HFF-Myc (cell line): ENCODE measurements around the gene GFI1.

Experiments
- DNase-seq: peaks from one replicate; pipeline ENCODE4 v3.0.0-alpha.2; 2011; ENCODE audit warnings: low read depth; ENCODE audit errors: extremely low read depth
- H3K4me3 ChIP-seq: replicated peaks from 2 replicates; pipeline ENCODE4 v1.5.1; 2011; ENCODE audit warnings: low read depth, mild to moderate bottlenecking, control low read depth, low read length
- TF ChIP-seq, protein P1 (sequence below): IDR thresholded peaks from 2 replicates; pipeline ENCODE4 v1.5.1; 2012; ENCODE audit warnings: mild to moderate bottlenecking, low read depth, low read length, control low read depth; ENCODE audit errors: missing control alignments

Gene GFI1

DNA sequence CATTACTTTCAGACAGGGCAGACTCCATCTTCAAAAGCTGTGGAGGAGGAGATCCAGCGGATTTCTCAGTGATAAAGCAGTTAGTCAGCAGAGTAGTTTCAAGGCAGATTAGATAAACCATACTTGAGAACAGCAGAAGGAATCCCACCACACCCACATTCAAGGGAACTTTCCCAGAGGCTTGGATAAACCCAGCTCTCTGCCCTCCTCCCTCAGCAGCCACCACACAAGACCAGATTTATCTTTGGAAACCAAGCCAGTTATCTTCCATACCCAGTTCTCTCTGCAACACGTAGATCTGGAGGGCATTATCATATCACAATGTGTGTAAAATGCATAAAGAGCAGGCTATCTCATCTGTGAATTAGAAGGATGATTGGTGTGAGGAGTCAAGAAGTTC lies 40.2 kb downstream of the GFI1 start:
- TF ChIP-seq, protein P1, sequence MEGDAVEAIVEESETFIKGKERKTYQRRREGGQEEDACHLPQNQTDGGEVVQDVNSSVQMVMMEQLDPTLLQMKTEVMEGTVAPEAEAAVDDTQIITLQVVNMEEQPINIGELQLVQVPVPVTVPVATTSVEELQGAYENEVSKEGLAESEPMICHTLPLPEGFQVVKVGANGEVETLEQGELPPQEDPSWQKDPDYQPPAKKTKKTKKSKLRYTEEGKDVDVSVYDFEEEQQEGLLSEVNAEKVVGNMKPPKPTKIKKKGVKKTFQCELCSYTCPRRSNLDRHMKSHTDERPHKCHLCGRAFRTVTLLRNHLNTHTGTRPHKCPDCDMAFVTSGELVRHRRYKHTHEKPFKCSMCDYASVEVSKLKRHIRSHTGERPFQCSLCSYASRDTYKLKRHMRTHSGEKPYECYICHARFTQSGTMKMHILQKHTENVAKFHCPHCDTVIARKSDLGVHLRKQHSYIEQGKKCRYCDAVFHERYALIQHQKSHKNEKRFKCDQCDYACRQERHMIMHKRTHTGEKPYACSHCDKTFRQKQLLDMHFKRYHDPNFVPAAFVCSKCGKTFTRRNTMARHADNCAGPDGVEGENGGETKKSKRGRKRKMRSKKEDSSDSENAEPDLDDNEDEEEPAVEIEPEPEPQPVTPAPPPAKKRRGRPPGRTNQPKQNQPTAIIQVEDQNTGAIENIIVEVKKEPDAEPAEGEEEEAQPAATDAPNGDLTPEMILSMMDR = no peak
- DNase-seq = no peak
- H3K4me3 ChIP-seq = no peak overlapping the region

DNA sequence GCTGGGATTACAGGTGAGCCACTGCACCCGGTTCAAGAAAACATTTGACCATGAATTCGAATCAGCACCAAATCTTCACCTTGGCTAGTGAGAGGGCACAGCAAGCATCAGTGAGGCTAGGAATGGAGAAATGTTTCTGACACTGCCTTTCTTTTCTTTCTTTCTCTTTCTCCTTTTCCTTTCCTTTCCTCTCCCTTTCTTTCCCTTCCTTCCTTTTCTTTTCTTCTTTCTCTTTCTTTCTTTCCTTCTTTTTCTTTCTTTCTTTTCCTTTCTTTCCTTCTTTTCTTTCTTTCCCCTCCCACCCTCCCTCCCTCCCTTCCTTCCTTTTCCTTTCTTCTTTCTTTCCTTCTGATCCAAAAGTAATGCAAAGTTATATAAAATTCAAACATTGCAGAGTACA lies 40.9 kb downstream of the GFI1 start:
- no peak for DNase-seq
- TF ChIP-seq, protein P1 = no peak
- no peak overlapping the region for H3K4me3 ChIP-seq

DNA sequence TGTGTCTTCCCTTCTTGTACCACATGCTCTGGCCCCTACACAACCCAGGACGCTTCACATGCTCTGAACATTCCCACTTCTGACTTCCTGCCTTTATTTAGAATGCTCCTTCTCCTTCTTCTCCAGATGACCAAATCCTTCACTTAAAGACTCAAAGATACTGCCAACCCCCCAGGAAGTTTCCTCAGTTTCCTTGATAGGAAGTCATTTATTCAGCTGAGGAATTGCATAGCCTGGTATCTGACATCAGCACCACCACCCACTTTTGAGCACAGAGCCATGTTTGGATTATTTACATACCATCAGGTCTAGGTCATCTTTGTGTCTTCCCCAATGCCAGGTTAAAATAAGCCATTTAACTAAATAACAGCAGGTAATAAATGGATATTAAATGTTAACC lies 42.4 kb downstream of the GFI1 start:
- no peak overlapping the region for H3K4me3 ChIP-seq
- DNase-seq = no peak
- TF ChIP-seq, protein P1 = no peak

DNA sequence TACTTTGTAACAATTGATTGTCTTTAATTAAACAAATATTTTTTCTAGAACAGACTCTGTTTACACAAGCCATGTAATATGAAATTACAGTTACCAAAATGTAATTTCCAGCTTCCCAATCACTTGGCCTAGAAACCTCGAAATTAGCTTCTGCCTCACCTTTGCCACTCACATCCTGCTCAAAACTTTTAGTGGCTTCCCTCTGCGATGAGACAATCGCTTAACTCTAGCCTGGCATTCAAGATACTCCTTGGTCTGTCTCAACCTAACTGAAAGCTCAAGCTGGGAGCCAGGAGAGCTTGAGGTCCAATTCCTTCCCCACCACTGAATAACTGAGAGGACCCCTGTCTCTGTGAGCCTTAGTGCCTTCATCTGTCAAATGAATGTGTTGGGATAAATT lies 42.8 kb downstream of the GFI1 start:
- DNase-seq = no peak
- H3K4me3 ChIP-seq = no peak overlapping the region
- TF ChIP-seq, protein P1 = no peak

DNA sequence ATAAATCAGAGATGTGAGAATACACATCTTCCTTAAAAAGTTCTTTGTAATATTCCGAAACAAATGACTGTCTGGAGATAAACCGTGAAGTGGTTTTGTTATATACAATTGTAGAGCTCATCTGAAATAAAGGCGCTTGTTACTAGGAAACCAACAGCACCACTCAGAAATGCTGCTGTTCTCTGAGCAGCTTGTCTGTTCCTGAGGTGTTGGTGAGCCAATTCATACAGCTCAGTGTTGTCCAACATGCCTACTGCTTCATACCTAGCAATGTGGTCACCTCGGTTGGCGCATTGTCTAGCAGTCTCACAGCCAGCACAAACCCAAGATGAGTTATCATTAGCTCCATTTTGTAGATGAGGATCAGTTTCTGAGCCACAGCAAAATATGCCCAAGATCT lies 44.4 kb downstream of the GFI1 start:
- TF ChIP-seq, protein P1 = no peak
- H3K4me3 ChIP-seq = no peak overlapping the region
- no peak for DNase-seq

DNA sequence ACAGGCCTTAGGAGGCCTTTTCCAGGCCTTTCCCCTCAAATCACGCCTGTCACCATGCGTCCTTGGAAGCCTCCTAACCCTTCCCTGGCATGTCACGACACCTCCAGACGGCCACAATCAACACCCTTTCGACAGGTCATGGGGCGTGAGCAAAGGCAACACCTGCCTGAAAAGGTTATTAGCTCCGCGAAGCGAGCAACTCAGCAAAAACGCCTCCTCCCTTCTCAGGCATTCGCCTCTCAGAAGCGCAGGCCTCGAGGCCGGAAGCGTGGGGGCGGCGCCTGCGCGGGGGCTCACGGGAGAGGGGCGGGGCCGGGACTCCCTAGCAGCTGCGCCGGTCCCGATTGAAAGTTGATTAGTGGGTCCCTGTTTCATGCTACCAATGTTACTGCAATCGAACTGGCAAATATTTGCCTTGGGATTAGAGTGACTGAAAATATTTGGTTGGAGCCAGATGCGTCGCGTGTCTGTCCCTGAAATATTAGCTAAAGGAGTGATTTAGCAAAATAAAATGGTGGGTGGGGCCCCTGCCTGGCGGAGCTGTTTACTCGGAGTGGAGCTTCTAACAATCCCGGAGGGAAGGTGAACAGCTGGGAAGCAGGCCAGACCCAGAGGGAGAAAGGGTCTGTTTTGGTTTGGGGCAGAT lies 44.9 kb downstream of the GFI1 start:
- no peak overlapping the region for H3K4me3 ChIP-seq
- TF ChIP-seq, protein P1 = no peak
- no peak for DNase-seq

DNA sequence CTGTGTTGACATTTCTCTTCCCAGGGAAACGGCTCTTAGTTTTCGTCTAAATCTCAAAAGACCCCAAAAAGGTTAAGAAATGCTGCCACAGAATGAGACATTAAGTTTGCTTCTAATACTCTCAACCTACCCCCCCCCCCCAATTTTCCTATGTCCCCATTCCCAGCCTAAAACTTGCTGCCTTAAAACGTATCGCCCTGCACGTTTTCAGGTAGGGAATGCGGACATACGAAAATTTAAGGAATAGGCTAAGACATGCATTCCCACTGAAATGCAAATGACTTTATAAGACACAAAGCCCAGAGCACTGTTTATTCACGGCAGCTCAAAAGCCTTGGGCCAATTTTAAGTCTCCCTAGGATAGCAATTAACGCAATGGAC lies 45.4 kb downstream of the GFI1 start:
- no peak overlapping the region for H3K4me3 ChIP-seq
- TF ChIP-seq, protein P1 = no peak
- no peak for DNase-seq
